ENCODE measurements around the gene KDM2A. TPM values are rescaled to one million over a fixed set of nuclear protein-coding genes. Genes with fewer than 3 reads are reported as not detected.

KDM2A gene
- total RNA-seq, 1 donor from 2014 or later: 84.7 TPM

DNA sequence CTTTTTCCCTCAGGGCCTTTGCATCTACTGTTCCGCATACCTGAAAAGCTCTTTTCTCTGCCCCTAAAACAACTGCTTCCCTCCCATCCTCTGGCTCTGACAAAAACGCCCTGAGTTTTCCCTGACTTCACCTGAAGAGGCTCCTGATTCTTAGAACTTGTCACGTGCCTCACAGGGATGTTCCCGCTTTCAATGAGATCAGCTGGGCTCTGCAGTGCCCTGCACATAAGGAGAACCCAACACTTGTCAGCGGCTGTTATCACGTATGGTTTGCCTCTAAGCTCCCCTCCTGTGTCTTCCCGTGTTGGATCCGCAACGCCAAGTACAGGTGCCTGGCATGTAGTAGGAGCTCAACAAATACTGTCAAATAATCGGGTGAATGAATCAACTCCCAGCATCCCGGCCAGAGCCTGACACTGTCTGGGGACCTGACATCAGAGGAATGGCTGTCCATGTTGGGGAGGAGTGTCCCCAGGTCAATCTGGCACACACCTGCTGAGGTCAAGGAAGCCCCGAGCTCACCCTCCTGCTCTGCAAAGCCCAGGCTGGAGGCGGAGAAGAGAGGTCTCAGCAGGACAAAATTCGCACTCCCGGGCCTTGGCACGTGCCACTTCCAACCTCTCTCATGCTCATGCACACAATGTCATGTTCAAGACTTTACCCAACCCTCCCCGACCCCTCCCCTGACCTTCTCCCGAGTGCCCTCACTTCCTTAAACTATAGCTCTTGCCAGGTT is 143.1 kb downstream of the KDM2A start:
- peak; percentile 33 for DNase-seq

DNA sequence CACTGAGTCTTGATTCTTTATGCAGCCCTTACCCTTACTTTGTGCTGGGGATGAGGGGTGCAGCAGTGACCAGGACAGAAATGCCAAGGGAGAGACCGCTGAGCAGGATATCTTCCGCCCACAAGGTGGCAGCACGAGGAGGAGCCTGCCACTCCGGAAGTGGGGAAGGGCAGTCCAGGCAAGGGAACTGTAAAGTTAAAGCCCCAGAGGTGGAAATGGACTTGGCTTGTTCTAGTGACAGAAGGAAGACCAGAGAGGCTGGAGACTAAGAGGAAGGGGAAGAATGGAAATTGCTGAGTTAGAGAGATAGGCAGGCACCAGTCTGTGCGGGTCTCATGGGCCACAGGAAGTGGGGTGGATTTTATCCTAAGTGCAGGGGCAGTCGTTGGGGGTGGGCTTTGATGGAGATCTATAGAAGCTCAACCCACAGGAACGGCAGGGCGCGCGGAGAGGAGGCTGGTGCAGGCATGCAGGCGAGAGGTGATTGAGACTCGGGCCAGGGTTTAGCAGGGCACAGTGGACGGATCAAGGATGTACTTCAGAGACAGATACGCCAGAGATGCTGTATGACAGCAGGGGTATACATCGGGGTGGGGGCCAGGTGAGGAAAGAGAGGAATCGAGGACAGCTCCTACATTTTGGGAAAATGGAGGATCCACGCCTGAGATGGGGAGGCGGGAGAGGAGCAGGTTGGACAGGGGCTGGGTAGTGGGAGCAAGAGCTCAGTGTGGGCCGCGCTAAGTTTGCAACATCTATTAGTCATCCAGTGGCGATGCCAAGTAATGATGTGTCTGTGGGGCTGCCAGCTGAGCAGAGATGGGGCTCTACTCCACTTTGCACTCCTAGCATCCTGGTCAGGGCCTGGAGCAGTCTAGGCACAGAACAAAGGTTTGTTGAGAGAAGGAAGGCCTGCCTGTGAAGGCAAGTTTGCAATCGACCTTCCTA is 143.9 kb downstream of the KDM2A start:
- DNase-seq: peak; percentile 87

GRCh38 chr11:67264260-67264659 is 145.2 kb downstream of the KDM2A start:
- no peak for DNase-seq

GRCh38 chr11:67264877-67265632 is 146.0 kb downstream of the KDM2A start:
- DNase-seq: no peak

- DNase-seq: peak; percentile 85
Measured at GRCh38 chr11:67265633-67266448, 146.8 kb downstream of the KDM2A start.

DNA sequence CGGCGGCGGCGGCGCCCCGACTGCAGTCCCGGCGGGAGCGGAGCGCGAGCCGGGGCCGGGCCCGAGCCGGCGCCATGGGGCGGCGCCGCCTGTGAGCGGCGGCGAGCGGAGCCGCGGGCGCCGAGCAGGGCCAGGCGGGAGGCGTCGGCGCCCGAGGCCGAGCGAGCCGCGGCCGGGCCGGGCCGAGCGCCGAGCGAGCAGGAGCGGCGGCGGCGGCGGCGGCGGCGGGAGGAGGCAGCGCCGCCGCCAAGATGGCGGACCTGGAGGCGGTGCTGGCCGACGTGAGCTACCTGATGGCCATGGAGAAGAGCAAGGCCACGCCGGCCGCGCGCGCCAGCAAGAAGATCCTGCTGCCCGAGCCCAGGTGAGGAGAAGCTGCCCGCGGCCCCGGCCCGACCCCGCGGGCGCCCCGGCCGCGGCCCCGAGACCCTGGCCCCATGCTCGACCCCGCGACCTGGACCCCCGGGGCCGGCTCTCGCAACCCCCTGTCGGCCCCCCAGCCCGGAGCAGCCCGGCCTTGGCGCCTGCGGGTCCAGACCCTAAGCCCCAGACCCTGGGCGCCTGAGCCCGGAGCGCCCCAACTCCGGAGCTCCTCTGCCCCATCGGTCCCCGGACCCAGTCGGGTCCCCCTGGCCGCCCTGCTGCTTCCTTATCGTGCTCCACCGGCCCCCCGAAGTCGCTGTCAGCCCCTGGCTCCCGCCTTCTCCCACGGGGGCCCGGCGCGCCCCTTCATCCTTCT is 147.6 kb downstream of the KDM2A start, which contains the start of gene GRK2:
Gene GRK2 (plus strand): TSS at position 25 of the 739 bp plus-strand sequence. CDS start 227 bp downstream, at position 252.
- DNase-seq: peak; percentile 58

DNA sequence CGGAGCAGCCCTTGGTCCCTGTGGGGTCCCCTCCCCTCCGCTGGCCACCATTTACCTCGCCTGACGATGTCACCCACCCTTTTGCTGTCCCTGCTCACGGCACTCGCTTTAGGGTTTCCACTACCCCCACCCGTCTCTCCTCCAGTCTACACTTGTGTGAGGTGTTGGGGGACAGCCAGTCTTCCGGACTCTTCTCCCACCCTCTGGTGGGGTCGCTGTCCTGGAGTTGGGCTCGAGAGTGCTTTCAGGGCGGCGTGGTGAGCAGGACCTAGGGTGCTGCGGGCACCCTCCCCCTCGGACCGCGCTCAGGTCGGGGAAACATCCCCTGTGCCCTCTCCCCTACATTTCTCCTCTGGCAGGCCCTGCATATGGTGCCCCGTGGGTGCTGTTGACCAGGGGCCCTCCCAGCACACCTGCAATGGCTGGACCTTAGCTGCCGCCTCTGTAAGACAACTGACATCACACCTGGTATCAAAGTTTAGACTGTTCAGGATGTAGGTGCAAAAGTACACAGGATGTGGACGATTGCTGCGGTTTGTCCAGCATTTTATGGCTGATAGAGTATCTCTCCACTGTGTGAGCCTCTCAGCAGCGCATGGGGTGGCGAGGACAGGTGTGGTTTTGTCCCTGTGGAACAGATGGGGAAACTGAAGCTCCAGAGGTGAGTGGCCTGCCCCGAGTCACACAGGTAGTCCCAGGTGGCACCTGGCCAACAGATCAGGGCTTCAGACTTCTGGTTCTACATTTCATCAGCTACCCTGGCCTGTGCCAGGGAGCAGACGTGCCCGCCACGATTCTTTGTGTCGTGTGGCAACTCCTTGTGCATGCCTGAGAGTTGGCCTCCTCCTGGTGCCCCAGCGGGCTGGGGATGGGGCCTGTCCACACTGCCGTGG is 148.4 kb downstream of the KDM2A start:
- no peak for DNase-seq

DNA sequence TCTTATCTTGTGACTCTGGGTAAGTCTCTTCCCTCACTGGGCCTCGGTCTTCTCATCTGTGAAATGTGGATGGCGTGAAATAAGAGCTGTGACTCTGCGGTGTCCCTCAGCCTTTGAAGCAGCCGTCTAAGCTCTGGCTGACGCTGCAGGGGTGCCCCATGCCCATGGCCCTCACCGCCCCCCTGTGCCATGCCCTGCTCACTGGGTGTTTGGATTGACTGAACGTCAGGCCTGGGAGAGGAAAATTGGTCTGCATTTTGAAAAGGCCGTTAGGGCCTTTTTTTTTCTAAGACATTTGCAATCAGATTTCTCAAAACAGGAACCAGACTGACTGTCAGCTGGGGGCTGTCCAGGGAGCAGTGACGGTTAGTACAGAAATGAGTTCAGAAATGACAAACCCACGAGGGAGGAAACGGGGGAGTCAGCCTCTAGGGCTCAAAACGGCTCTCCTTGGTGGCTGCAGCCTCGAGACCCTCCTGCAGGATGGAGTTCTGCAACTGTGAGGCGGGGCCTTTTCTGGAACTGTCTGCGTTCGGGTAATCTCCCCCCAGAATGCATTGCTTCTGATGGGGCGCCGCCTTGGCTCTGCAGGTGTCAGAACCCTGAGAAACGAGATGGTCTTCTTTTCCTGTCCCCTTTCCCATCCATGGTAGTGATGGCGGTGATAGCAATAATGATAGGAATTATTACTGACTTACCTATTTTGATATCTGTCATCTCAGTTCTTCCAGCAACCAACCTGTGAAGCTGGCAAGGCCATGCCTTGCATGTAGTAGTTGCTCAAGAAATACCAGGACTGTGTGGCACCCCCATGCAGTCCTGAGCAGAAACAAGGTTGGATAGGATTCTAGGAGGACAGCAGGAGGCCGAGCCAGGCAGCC is 149.3 kb downstream of the KDM2A start:
- DNase-seq: no peak

DNA sequence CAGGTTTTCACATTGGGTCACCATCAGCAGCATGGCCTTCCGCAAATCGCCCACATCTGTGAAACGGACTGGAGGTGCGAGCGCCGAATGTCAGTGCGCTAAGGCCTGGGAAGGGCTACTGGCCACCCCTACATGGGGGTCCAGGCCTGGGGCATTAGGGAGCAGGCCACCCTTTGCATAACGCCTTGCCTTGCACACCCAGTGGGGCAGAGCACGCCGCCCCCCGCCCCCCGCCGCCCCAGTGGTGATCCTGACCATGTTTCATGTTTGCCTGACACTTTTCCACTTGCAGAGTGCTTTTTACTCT is 149.9 kb downstream of the KDM2A start:
- no peak for DNase-seq

DNA sequence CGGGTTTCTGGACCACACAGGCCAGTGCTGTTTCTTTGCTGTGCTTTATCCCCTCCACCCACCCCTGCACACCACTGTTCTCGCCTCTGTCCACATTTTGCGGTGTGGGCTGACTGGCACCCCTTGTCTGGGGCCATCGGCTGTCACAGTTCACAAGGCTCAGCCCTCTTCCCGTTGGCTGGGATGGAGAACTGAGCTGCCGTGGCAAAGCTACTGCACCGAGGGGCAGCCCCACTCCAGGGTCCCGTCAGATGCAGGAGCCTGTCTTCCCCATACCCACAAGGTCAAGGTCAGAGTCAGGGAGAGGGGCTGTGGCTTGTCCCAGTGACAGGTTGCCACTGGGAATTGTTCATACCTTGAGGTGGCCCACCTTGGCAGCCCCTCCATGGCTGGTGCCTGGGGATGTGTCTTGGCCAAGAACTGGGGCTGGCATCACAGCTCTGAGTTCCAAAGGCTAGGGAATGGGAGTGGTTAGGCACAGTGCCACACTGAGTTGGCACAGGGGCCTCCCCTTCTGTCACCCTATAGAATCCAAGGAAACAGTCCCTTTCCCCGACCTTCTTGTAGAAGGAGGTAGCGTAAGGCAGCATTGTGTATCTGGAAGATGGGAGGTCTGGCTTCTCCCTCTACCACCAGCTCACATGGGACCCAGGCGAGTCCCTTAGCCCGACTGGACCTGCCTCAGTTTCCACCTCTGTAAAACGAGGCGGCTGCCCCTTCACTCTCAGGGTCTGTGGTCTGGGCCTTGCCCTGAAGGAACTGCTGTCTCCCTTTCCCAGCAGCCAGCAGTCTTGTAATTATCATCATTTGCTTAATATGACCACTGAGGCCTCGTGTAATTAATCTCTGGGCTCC is 150.6 kb downstream of the KDM2A start:
- DNase-seq: peak; percentile 61

DNA sequence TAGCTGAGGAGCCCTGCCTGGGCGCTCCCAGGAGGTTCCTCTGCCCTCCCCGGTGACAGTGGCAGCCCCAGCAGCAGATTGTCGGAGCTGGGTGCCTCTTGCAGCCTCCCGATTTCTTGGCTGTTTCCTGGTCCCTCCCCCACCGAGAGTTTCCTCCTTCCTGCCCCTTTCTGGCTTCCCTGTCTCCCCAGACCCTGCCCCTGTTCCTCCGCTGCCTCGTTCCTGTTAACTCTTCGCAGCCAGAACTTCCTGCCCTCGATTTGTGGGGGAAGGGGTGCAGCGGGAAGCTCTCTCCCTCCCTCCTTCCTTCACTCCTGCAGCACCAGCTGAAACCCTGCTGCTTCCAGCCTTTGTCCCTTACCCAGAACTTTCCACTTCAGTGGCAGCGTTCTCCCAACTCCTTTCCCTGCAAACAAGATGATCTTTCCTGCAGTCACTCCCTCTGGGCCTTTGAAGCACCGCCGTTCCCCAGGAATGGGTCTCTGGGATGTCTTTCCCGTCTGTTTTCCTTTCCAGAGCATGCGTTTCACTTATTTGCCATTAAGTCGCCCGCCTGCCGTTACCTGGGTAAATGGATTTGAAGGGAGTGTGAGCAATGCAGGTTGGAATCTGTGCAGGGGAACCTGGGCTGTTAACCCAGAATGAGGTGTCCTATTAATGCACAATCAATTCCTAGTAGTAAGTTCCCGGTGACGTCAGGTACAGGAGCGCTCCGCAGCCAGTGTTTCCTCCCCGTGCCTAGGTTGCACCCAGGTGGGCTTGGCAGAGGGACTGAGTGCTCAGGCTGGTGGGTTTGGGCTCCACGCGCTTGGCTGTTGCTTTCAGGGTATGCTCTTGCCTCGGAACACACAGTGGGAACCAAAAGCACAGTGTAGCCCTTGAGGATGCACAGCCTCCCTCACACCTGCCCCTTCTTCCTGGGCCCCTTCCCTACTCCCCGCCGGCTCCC is 151.5 kb downstream of the KDM2A start:
- peak; percentile 58 for DNase-seq

- no peak for DNase-seq
Measured at GRCh38 chr11:67271205-67271540, 152.1 kb downstream of the KDM2A start.

- DNase-seq: no peak
Measured at GRCh38 chr11:67271541-67272284, 152.7 kb downstream of the KDM2A start.

DNA sequence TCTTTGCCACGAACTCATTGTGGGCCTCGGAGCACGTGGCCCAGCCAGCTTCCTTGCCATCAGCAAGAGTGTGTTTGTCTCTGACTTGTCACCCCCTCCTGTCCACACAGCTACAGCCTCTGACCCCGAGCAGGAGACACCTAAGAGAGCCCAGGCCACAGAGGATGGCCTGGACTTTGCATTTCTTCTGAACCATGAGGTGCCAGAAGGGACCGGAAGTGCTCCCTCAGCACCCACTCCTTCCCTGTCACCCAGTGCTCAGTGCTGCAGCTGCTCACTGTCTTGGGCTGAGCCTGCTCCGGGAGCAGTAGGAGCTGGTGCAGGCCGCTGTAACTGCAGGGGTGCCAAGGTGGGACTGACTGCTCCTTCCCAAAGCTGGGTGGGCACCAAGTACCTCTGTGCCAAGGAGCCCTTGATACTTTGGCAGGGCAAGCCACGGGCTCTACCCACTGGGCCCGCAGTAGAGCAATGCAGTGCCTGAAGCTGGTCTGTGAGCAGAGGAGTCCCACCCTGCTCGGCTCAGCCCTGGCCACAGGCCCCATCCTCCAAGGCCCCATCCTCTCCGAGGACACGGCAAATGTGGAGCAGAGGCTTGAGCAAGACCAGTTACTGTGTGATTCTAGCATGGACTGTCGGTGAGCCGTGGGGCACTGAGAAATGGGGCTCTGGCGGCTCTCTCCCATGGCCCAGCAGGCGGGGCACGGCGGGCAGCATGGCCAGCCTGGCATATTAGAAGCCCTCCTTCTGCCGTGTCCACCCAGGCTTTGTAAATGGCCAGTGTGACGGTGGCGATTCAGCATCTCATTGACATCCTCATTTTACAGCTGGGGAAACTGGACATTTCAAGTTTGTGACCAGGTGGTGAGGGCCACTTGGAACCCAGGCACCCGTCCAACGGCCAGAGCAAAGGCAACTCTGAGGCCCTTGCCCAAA is 153.5 kb downstream of the KDM2A start:
- no peak for DNase-seq

Data from tongue (tissue), 2 donors.